Spleen (tissue), 11 donors: ENCODE measurements around the gene ELAVL2. TPM values are rescaled to one million over a fixed set of nuclear protein-coding genes. Genes with fewer than 3 reads are reported as not detected.

Experiments used
- DNase-seq: peaks from one replicate; pipeline ENCODE4 v3.0.0-alpha.2; 2020
- H3K27ac ChIP-seq, 8 donors: fragments of 200-600 bp; sonication (generic) in 7 of 8; 1 replicate in 4 of 8; 2 replicates in 4 of 8; pipeline versions ENCODE4 v1.5.0 to v1.8.0; 2016 to 2021; ENCODE audit warnings: inconsistent platforms in 4 of 8, mild to moderate bottlenecking in 4 of 8, moderate library complexity in 1 of 8
- H3K27me3 ChIP-seq, 7 donors: fragments of 200-600 bp; sonication (generic) in 6 of 7; replicated peaks in 1 of 7; 1 replicate in 4 of 7; 2 replicates in 3 of 7; pipeline versions ENCODE4 v1.5.0 to v1.8.0; 2016 to 2021; ENCODE audit warnings: inconsistent platforms in 3 of 7, mild to moderate bottlenecking in 1 of 7
- H3K36me3 ChIP-seq, 6 donors: fragments of 200-600 bp; sonication (generic) in 5 of 6; 1 replicate in 4 of 6; 2 replicates in 2 of 6; pipeline versions ENCODE4 v1.5.0 to v1.8.0; 2016 to 2021; ENCODE audit warnings: inconsistent platforms in 2 of 6
- H3K4me1 ChIP-seq, 6 donors: fragments of 200-600 bp; sonication (generic) in 5 of 6; 1 replicate in 3 of 6; 2 replicates in 3 of 6; pipeline versions ENCODE4 v1.5.0 to v1.8.0; 2016 to 2021; ENCODE audit warnings: inconsistent platforms in 3 of 6
- H3K4me3 ChIP-seq, 8 donors: fragments of 200-600 bp; sonication (generic) in 7 of 8; 1 replicate in 4 of 8; 2 replicates in 4 of 8; pipeline versions ENCODE4 v1.5.0 to v1.8.0; 2016 to 2021; ENCODE audit warnings: inconsistent platforms in 4 of 8, mild to moderate bottlenecking in 4 of 8, moderate library complexity in 2 of 8
- H3K9me3 ChIP-seq, 8 donors: fragments of 200-600 bp; sonication (generic) in 7 of 8; 1 replicate in 4 of 8; 2 replicates in 4 of 8; pipeline versions ENCODE4 v1.5.0 to v1.8.0; 2016 to 2021; ENCODE audit warnings: inconsistent platforms in 4 of 8
- POLR2A ChIP-seq, 3 donors: fragments of 450-650 bp; IDR thresholded peaks; one replicate each; pipeline ENCODE4 v1.5.1; 2017; ENCODE audit warnings: antibody characterized with exemption in 3 of 3, mild to moderate bottlenecking in 1 of 3
- POLR2AphosphoS5 ChIP-seq, 3 donors: sonication (generic); formaldehyde crosslinking; IDR thresholded peaks; one replicate each; pipeline ENCODE4 v1.5.1; 2017; ENCODE audit warnings: antibody characterized with exemption in 3 of 3
- WGBS, 5 donors: extraction: QIAGEN DNeasy Blood & Tissue Kit in 3 of 5; methylation state at CpG; one replicate each; pipeline versions ENCODE4 v1.1.5 to v1.1.7; 2013 to 2018; 5-methylcytosine and 5-hydroxymethylcytosine counted together
- intact Hi-C: fragments of 100-400 bp; cut with DNase I; formaldehyde crosslinking; loops from one replicate; pipeline ENCODE4 v1.15.0; 2023; ENCODE audit warnings: low total_unique reads
- polyA plus RNA-seq, 3 donors: library from polyadenylated mRNA; stranded (reverse); fragments of 200-250 nt; gene quantifications; one replicate each; pipeline ENCODE4 v1.2.1, GENCODE V29; 2013
- total RNA-seq, 7 donors: library from RNA; depleted of rRNA in 3 of 7; stranded (reverse); fragments of >200 nt in 3 of 7; fragmentation: NEBNext Ultra II Directional in 4 of 7; extraction: Animal tissue kit (Norgen Biotek cat#: 25700) in 4 of 7; gene quantifications; one replicate each; pipeline versions ENCODE4 v1.1.0 to v1.2.1, GENCODE V29; 2016 to 2021
- TF ChIP-seq, protein P1 (sequence below), 11 experiments: fragments of 200-600 bp in 7 of 11; fragments of 450-650 bp in 4 of 11; sonication (generic) in 4 of 11; IDR thresholded peaks in 8 of 11; conservative IDR thresholded peaks in 3 of 11; 1 replicate in 7 of 11; 2 replicates in 4 of 11; pipeline versions ENCODE4 v1.4.0 to v1.8.0; 2016 to 2021; ENCODE audit warnings: antibody characterized with exemption in 11 of 11, inconsistent platforms in 4 of 11, mild to moderate bottlenecking in 1 of 11
- donor health status: healthy with polysubstance abuse.
- donor health status: DM: no; HTN: no; CAD: no; lungs with moderate emphysema.
- donor health status: DM: no; HTN: no; CAD: no.
- donor health status: Bipolar disorder and iron deficiency.
- donor health status: healthy.
- donor health status: DM: no; HTN: no; CAD: no.
- donor health status: DM: yes; HTN: yes; CAD: no.

The ELAVL2 gene
- total and polyA plus RNA-seq, 10 donors = 0.02 to 0.12 (median 0.03) TPM; not detected in 7

DNA sequence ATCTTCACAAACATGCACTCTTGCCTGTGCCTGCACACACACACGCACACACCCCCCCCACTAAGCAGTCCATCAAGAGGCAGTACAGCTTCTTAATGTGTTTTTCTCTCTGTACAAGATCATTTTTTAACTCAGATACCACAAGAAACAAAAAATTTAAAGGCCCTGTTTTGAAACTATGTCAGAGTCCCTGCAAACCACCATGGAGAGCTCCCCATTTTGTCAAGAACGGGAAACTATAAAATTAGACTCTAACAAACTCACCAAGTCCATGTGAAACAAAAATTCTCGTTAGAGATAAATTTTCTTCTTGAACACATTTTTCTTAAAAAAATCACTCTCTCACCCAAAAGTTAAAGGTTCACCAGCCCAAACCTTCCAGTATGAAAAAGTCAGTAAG lies 86.3 kb downstream of the ELAVL2 start:
- intact Hi-C loops = no loop called here
- no peak overlapping the region for H3K4me3 ChIP-seq
- 62 to 80% (median 67%) methylated on average over 3 of the region's 3 CpGs for whole genome bisulfite sequencing, 5 donors
- no peaks in the 10 kb centered on the region for H3K9me3 ChIP-seq
- no peaks in the 10 kb centered on the region for H3K4me1 ChIP-seq
- H3K27ac ChIP-seq = no peak overlapping the region
- H3K27me3 ChIP-seq = no peaks in the 10 kb centered on the region
- H3K36me3 ChIP-seq = no peaks in the 10 kb centered on the region
- no peak for DNase-seq
- TF ChIP-seq POLR2AphosphoS5 (IDR thresholded peaks at IDR 0.05) = no peak
- TF ChIP-seq, protein P1, sequence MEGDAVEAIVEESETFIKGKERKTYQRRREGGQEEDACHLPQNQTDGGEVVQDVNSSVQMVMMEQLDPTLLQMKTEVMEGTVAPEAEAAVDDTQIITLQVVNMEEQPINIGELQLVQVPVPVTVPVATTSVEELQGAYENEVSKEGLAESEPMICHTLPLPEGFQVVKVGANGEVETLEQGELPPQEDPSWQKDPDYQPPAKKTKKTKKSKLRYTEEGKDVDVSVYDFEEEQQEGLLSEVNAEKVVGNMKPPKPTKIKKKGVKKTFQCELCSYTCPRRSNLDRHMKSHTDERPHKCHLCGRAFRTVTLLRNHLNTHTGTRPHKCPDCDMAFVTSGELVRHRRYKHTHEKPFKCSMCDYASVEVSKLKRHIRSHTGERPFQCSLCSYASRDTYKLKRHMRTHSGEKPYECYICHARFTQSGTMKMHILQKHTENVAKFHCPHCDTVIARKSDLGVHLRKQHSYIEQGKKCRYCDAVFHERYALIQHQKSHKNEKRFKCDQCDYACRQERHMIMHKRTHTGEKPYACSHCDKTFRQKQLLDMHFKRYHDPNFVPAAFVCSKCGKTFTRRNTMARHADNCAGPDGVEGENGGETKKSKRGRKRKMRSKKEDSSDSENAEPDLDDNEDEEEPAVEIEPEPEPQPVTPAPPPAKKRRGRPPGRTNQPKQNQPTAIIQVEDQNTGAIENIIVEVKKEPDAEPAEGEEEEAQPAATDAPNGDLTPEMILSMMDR (IDR thresholded peaks at IDR 0.05 in 8 of 11, conservative IDR thresholded peaks at IDR 0.05 in 3 of 11) = no peak
- no peak for TF ChIP-seq POLR2A (IDR thresholded peaks at IDR 0.05)

DNA sequence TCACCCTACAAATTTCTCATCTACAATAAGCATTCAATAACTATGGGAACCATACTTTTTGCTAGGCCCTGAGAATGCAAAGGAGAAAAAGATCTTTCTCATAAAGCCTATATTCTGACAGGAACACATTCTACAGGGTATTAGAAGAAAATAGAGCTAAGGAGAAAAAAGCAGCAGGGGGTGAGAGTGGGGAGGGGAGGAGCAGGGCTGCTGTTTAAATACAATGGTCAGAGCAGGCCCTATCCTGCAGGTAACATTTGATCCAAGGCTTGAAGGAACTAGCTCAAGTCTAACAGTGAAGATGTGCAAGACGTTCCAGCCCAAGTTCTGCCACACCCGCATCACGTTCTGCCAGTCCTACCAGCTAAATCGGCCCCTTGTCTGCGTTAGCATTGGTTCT lies 89.7 kb downstream of the ELAVL2 start:
- TF ChIP-seq POLR2AphosphoS5 (IDR thresholded peaks at IDR 0.05) = no peak
- TF ChIP-seq, protein P1 (IDR thresholded peaks at IDR 0.05 in 8 of 11, conservative IDR thresholded peaks at IDR 0.05 in 3 of 11) = no peak
- TF ChIP-seq POLR2A (IDR thresholded peaks at IDR 0.05) = no peak
- Histone ChIP-seq H3K9me3 (no peaks in the 10 kb centered on the region), H3K27me3 (no peaks in the 10 kb centered on the region), H3K36me3 (no peaks in the 10 kb centered on the region), H3K4me1 (no peaks in the 10 kb centered on the region), H3K4me3 (no peak overlapping the region), H3K27ac (no peak overlapping the region)
- 82 to 94% (median 86%) methylated on average over 5 of the region's 5 CpGs for WGBS, 5 donors
- DNase-seq = no peak
- intact Hi-C loops = no loop called here

DNA sequence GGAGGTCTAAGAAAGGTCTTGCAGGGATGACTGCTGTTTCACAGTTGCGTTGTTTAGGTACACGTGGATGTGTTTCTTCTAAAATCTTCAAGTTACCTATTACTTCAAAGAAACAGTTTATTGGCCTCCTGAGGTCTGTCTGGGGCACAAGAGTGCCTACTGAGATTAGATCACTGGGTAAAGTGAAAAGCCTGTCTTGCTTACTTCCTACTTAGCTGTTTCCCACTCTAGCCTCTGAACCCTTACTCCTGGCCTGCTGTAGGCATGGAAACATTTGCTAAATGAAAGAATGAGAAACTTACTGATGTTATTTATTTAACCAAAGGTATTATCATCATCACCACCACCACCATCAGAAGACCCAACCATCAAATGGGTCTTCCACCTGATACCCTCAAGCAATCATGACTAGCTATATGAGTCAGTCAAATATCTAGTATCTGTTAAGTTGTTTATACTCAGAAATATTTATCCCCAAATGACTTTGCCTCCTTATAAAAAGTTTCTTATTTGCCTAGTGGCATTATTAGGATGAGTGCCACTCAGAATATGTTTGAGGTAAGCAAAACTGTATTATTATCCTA lies 92.5 kb downstream of the ELAVL2 start:
- Histone ChIP-seq H3K4me1 (no peaks in the 10 kb centered on the region), H3K27me3 (no peaks in the 10 kb centered on the region), H3K27ac (no peak overlapping the region), H3K4me3 (no peak overlapping the region), H3K9me3 (no peaks in the 10 kb centered on the region), H3K36me3 (no peaks in the 10 kb centered on the region)
- DNase-seq = no peak
- TF ChIP-seq, protein P1 (IDR thresholded peaks at IDR 0.05 in 8 of 11, conservative IDR thresholded peaks at IDR 0.05 in 3 of 11) = no peak
- no peak for TF ChIP-seq POLR2AphosphoS5 (IDR thresholded peaks at IDR 0.05)
- no peak for TF ChIP-seq POLR2A (IDR thresholded peaks at IDR 0.05)
- 74 to 85% (median 81%) methylated on average over 2 of the region's 2 CpGs for whole genome bisulfite sequencing, 5 donors
- intact Hi-C loops = no loop called here

DNA sequence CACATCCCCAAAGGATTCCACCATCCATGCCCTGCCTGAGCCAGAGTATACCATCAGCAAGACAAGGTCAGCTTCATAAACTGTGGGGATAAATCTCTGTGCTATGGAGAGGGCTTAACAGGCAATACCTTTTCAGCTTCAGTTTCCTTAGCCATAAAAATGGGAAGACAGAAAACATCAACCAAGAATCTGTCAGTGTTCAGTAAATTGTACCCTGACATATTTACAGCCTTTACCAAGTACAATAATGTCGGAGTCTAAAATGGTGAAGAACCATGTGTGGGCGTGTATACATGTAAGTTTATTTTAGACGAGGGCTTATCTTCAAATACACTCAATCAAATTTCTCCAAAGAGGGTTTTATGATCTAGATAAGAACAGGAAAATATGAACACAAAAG lies 94.7 kb downstream of the ELAVL2 start:
- no peak for DNase-seq
- Histone ChIP-seq H3K36me3 (no peaks in the 10 kb centered on the region), H3K4me1 (no peaks in the 10 kb centered on the region), H3K27me3 (no peaks in the 10 kb centered on the region), H3K9me3 (no peaks in the 10 kb centered on the region), H3K27ac (no peak overlapping the region), H3K4me3 (no peak overlapping the region)
- TF ChIP-seq, protein P1 (IDR thresholded peaks at IDR 0.05 in 8 of 11, conservative IDR thresholded peaks at IDR 0.05 in 3 of 11) = no peak
- TF ChIP-seq POLR2AphosphoS5 (IDR thresholded peaks at IDR 0.05) = no peak
- TF ChIP-seq POLR2A (IDR thresholded peaks at IDR 0.05) = no peak
- intact Hi-C loops = no loop called here
- 65 to 76% (median 72%) methylated on average over 3 of the region's 3 CpGs for WGBS, 5 donors
